Pancreas (tissue), 10 donors: ENCODE data around the gene CYSTM1. TPM values are rescaled to one million over a fixed set of nuclear protein-coding genes. Genes with fewer than 3 reads are reported as not detected.

Source experiments
- ATAC-seq, 4 donors: fragments of 200-7000 bp; cut with Tn5 transposase; one replicate each; pipeline versions ENCODE4 v1.8.0 to v1.9.1; 2020; ENCODE audit warnings: mild to moderate bottlenecking in 4 of 4, moderate library complexity in 4 of 4
- DNase-seq, 6 donors: peaks; one replicate each; pipeline ENCODE4 v3.0.0-alpha.2; 2020
- FAIRE-seq: peaks from 2 replicates; lab custom pipeline; 2012; peaks lifted over from hg19 to GRCh38; lab: Jason Lieb, UNC
- H3K27ac ChIP-seq, 4 donors: fragments of 200-600 bp; sonication (generic); 1 replicate in 3 of 4; 2 replicates in 1 of 4; pipeline versions ENCODE4 v1.5.0 to v1.8.0; 2020
- H3K27me3 ChIP-seq, 4 donors: fragments of 200-600 bp; one replicate each; pipeline ENCODE4 v1.8.0; 2021
- H3K36me3 ChIP-seq, 3 donors: fragments of 200-600 bp; sonication (generic) in 1 of 3; one replicate each; pipeline versions ENCODE4 v1.5.0 to v1.8.0; 2020 to 2021
- H3K4me1 ChIP-seq, 3 donors: fragments of 200-600 bp; one replicate each; pipeline ENCODE4 v1.8.0; 2021
- H3K4me3 ChIP-seq, 4 donors: fragments of 200-600 bp; sonication (generic) in 2 of 4; one replicate each; pipeline versions ENCODE4 v1.5.0 to v1.8.0; 2020 to 2021
- H3K9me3 ChIP-seq, 4 donors: fragments of 200-600 bp; one replicate each; pipeline ENCODE4 v1.8.0; 2021
- CTCF ChIP-seq, 4 donors: fragments of 200-600 bp; sonication (generic) in 3 of 4; IDR thresholded peaks; one replicate each; pipeline versions ENCODE4 v1.5.0 to v1.8.0; 2021; ENCODE audit warnings: antibody characterized with exemption in 4 of 4
- WGBS, 2 donors: extraction: QIAGEN DNeasy Blood & Tissue Kit; methylation state at CpG; one replicate each; pipeline ENCODE4 v1.1.7; 2013; 5-methylcytosine and 5-hydroxymethylcytosine counted together
- intact Hi-C, 3 donors: fragments of 100-400 bp; cut with DNase I; formaldehyde crosslinking; loops; one replicate each; pipeline versions ENCODE4 v1.11.1 to v1.14.2; 2022
- polyA plus RNA-seq, 2 donors: library from polyadenylated mRNA; stranded (reverse); fragments of 200-250 nt; gene quantifications; one replicate each; pipeline ENCODE4 v1.2.3, GENCODE V29; 2013
- total RNA-seq, 6 donors: library from RNA; stranded (reverse); fragmentation: NEBNext Ultra II Directional in 4 of 6; extraction: Animal tissue kit (Norgen Biotek cat#: 25700) in 4 of 6; gene quantifications; one replicate each; pipeline versions ENCODE4 v1.2.1 to v1.2.4, GENCODE V29; 2021 to 2023
- donor health status: healthy with polysubstance abuse.
- donor health status: DM: no; HTN: no; CAD: no; lungs with moderate emphysema.
- donor health status: DM: no; HTN: no; CAD: no.
- donor health status: control.
- donor health status: control.
- donor health status: Bipolar disorder and iron deficiency.
- donor health status: DM: yes; HTN: yes; CAD: no.
- donor health status: DM: no; HTN: no; CAD: no.
- donor health status: DM: no; HTN: no; CAD: no.
- donor health status: DM: yes; HTN: yes; CAD: no.

The CYSTM1 gene
- total and polyA plus RNA-seq, 8 donors: 30.2 to 185 (median 52.8) TPM

DNA sequence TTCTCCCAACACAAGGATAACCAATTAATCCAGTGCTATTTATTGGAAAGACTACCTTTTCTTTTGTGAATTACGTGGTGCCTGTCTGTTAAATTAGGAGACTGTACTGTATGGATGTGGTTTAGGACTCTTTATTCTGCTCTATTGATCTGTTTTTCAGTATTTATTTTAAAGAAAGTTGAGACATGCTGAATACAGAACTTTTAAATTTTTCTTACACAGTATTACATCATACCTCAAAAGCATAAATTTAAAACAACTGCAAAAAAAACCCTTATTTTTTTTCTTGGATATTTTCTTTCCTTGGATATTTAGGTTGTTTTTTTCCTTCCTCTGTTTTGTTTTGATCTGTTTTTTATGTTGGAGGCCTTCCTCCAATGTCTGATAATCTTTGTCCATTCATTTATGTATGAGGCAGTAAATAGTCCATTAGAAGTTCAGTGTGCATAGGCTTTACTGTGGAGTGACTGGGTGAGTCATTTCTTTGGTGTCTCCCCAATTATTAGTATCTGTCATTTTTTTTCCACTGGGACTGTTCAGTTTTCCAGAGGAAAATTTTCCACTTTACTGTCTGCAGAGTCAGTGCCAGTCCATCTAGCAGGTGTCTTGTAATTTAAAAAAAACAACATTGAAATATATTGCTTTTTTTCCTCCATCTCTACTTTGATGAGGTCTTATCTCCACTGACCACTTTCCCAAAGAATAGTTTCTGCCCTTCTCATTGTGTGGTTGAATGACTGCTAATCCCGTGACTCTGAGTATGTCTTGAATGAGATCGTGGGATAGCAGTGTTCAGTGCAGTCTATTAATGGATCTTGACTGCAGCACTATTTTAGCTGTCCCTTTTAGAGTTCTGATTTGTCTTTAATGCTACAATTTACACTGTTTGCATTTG lies 15.2 kb downstream of the CYSTM1 start:
- peaks cover 32 to 50% (median 43%) of the 10 kb centered on the region in 3 donors for H3K4me1 ChIP-seq
- H3K27ac ChIP-seq: peak overlapping the region in 2 of 4 donors; percentile 0 to 34

DNA sequence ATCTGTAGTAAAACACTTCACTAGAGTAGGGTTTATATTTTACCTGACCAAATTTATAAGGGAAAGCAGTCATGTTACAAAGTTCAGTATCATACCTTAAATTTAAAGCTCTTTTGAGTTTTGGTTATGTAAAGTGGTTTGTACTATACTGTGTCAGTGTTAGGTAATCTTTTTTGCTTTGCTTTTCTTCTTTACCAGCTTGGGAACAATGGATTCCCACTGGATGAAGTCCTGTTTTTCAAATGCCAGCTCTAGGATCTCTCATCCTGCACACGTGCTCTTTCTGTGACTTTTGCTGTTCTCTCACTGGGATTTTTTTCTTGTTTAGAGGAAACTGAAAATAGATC lies 15.9 kb downstream of the CYSTM1 start:
- H3K4me3 ChIP-seq: no peak overlapping the region
- H3K9me3 ChIP-seq: no peaks in the 10 kb centered on the region
- ATAC-seq (peak in 1 of 4 donors; percentile 3), FAIRE-seq (no peak), DNase-seq (no peak)
- no peaks in the 10 kb centered on the region for H3K27me3 ChIP-seq
- H3K36me3 ChIP-seq: peaks cover 0 to 6% (median 0%) of the 10 kb centered on the region in 3 donors
- peak overlapping the region in 2 of 4 donors; percentile 0 to 34 for H3K27ac ChIP-seq
- TF ChIP-seq CTCF (IDR thresholded peaks at IDR 0.05): no peak
- intact Hi-C loops: no loop called here
- 0 to 13% methylated on average over 1 of the region's 1 CpG for WGBS, 2 donors
- H3K4me1 ChIP-seq: peaks cover 32 to 50% (median 44%) of the 10 kb centered on the region in 3 donors

More for the DNA sequence above, 15.2 kb downstream of the CYSTM1 start:
- no peak for FAIRE-seq
- Histone ChIP-seq H3K4me3 (no peak overlapping the region), H3K27me3 (no peaks in the 10 kb centered on the region), H3K36me3 (peaks cover 0 to 6% (median 0%) of the 10 kb centered on the region in 3 donors), H3K9me3 (no peaks in the 10 kb centered on the region)
- TF ChIP-seq CTCF (IDR thresholded peaks at IDR 0.05): no peak
- no peak for DNase-seq
- peak in 3 of 4 donors; percentile 5 to 55 (median 54) for ATAC-seq
- 56 to 60% methylated on average over 3 of the region's 3 CpGs for WGBS, 2 donors
- intact Hi-C loops: no loop called here

DNA sequence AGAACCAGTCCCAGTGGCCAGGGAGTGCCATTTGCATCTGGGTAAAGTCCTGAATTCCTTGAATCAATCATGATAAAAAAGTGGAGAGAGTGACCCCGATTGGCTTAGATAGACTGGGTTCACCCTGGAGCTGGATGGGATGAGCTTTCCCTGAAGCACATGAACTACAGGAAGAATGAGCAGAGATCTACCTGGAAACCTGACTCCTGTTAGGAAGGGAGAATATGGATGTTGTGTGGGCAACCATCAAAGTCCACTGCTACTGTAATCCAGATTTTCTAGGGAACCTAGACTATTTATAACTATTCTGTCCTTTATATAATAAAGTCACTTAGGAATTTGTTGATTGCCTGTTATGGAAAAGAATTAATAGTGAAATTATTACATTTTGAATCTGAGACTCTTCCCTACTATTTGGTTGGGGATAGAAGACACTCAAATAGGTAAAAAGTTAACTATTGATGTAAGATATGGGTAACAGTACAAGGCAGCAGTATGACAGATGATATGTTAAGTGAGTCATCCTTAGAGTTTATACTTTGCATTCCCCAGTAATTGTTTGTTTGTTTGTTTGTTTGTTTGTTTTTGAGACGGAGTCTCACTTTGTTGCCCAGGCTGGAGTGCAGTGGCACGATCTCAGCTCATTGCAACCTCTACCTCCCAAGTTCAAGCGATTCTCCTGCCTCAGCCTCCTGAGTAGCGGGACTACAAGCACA lies 17.9 kb downstream of the CYSTM1 start:
- Histone ChIP-seq H3K4me1 (peaks cover 20 to 56% (median 53%) of the 10 kb centered on the region in 3 donors), H3K36me3 (peaks cover 0 to 6% (median 0%) of the 10 kb centered on the region in 3 donors), H3K4me3 (no peak overlapping the region), H3K27me3 (no peaks in the 10 kb centered on the region), H3K27ac (peak overlapping the region in 1 of 4 donors; percentile 39), H3K9me3 (no peaks in the 10 kb centered on the region)
- 77 to 79% methylated on average over 5 of the region's 5 CpGs for WGBS, 2 donors
- no peak for ATAC-seq
- intact Hi-C loops: no loop called here
- no peak for FAIRE-seq
- DNase-seq: no peak
- no peak for TF ChIP-seq CTCF (IDR thresholded peaks at IDR 0.05)

DNA sequence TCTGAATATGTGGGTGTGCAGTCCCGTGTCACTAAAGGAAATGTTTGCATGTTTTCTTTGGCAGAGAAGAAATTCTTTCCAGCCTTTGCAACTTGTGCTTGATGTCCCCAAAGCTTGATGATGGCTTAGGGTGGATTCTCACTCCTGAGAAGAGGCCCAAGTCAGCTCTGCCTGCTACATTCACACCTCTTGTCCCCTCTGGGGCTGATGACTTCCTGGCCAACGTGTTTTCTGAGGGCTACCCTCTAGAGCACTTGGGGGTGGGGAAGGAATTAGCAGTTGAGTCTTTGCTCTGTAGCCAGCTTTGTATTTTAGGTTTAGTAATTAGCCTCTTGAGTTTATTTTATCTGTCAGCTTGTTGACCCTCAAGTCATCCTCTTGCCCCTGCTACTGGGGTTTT lies 19.7 kb downstream of the CYSTM1 start:
- no peak for TF ChIP-seq CTCF (IDR thresholded peaks at IDR 0.05)
- no peaks in the 10 kb centered on the region for H3K9me3 ChIP-seq
- peaks cover 20 to 56% (median 53%) of the 10 kb centered on the region in 3 donors for H3K4me1 ChIP-seq
- intact Hi-C loops: no loop called here
- WGBS, 2 donors: 35 to 41% methylated on average over 2 of the region's 2 CpGs
- no peak overlapping the region for H3K4me3 ChIP-seq
- no peak overlapping the region for H3K27ac ChIP-seq
- FAIRE-seq (no peak), DNase-seq (no peak), ATAC-seq (peak in 2 of 4 donors; percentile 11 to 24)
- H3K36me3 ChIP-seq: peaks cover 0 to 6% (median 0%) of the 10 kb centered on the region in 3 donors
- no peaks in the 10 kb centered on the region for H3K27me3 ChIP-seq
